GM04503 (cell line): ENCODE data around the gene CLEC4G.

Experiments used
- DNase-seq: peaks from one replicate; pipeline ENCODE4 v3.0.0-alpha.2; 2012; ENCODE audit warnings: low read depth

Gene CLEC4G

GRCh38 chr19:7729211-7729610 is 2.7 kb downstream of the CLEC4G start:
- no peak for DNase-seq

- no peak for DNase-seq
Observed at GRCh38 chr19:7725791-7726190, 6.1 kb downstream of the CLEC4G start.

GRCh38 chr19:7722231-7722651 is 9.7 kb downstream of the CLEC4G start:
- DNase-seq: no peak

DNA sequence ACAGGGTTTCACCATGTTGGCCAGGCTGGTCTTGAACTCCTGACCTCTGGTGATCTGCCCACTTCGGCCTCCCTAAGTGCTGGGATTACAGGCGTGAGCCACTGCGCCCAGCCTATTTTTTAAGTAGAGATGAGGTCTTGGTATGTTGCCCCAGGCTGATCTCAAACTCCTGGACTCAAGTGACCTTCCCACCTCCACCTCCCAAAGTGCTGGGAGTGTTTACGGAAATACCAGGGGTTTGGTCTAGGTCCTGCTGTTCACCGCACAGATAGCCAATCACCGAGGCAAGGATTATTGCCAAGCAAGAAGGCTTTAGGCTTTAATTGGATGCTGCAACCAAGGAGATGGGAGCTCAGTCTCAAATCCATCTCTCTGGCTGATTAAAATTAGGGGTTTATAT is 11.6 kb downstream of the CLEC4G start:
- no peak for DNase-seq

- no peak for DNase-seq
Observed at GRCh38 chr19:7718668-7719067, 13.2 kb downstream of the CLEC4G start.

DNA sequence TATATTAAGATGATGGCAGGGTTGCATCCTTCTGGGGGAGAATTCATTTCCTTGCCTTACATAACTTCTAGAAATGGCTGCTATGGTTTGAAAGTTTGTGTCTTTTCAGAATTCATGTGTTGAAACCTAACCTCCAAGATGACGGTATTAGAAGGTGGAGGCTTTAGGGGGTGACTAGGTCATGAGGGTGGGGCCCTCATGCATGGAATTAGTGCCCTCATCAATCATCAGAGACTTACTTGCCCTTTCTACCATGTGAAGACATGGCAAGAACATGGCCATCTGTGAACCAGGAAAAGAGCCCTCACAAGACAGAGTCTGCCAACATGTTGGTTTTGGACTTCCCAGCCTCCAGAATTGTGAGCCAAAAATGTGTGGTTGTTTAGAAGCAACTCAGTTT is 15.1 kb downstream of the CLEC4G start:
- no peak for DNase-seq

GRCh38 chr19:7715671-7716070 is 16.2 kb downstream of the CLEC4G start:
- no peak for DNase-seq

DNA sequence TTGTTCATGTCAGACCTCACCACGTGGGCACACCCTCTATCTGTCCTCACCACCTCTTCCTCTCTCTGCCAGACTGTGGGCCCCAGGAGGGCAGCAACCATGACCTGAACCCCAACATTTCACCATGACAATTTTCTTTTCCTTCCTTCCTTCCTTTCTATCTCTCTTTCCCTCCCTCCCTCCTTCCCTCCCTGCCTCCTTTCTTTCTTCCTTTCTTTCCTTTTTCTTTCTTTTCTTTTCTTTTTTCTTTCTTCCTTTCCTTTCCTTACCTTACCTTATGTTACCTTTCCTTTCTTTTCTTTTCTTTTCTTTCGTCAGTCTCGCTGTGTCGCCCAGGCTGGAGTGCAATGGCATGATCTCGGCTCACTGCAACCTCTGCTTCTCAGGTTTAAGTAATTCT is 21.3 kb downstream of the CLEC4G start:
- no peak for DNase-seq

GRCh38 chr19:7709932-7710460 is 21.9 kb downstream of the CLEC4G start:
- DNase-seq: no peak

GRCh38 chr19:7706955-7707456 is 24.9 kb downstream of the CLEC4G start:
- DNase-seq: no peak

- DNase-seq: no peak
Observed at GRCh38 chr19:7706188-7706954, 25.5 kb downstream of the CLEC4G start.

DNA sequence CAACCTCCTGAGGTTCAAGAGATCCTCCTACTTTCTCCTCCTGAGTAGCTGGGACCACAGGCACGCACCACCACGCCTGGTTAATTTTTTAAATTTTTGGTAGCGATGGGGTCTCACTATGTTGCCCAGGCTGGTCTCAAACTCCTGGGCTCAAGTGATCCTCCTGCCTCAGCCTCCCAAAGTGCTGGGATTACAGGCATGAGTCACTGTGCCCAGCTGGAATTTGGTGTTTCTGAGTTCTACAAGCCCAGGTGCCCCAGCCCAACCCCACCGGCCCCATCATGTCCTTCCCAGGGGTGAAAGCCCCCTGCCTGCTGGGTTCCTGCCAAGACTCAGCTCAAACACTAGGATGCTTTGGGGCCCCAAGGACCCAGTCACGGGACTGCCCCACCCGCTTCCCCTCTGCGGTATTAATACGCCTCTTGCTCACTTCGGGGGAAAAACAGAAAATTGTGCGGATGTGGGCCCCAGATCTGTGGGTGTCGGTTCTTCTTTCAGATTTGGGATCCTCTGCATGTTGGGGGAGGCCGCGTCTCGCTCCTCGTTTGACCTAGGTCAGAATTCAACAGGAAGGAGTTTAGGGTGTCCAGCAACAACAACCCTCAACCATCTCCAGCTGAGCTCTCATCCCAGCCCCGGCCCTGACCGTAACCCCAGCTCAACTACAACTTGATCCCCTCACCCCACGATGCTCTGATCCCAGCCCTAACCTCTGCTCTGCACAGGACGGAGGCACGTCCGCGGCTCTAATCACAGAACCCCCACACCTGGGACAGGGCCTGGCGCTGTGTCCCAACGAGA is 26.3 kb downstream of the CLEC4G start:
- no peak for DNase-seq

DNA sequence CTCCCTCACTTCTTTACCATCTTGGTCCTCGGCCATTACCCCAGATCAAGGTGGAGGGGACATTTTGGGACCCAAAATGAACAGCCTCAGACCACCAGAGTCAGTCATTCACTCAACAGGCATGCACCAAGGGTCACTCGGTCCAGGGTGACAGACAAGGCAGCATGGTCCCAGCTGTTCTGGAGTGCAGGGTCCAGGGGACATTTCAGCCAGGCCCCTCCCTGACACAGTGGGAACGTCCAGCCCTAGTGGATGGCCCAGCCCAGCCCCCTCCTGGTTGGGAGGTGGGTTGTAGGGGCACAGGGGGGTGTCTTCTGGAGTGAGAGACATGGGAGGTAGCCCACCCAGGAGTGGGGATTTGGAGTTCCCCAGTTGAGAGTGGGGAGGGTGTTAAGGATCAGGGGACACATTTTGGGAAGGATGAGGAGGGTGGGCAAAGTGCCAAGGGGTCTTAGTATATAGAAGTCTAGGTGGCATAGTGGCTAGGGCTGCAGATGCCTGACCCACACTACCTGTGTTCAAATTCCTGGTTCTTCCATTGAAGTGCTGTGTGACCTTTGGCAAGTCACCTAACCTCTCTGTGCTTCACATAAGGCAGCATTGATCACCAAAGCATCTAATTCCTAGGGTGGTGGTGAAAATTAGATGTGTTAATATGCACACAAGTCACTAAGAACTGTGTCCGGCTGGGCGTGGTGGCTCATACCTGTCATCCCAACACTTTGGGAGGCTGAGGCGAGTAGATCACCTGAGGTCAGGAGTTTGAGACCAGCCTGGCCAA is 27.4 kb downstream of the CLEC4G start:
- no peak for DNase-seq

GRCh38 chr19:7703332-7703731 is 28.6 kb downstream of the CLEC4G start:
- DNase-seq: no peak

DNA sequence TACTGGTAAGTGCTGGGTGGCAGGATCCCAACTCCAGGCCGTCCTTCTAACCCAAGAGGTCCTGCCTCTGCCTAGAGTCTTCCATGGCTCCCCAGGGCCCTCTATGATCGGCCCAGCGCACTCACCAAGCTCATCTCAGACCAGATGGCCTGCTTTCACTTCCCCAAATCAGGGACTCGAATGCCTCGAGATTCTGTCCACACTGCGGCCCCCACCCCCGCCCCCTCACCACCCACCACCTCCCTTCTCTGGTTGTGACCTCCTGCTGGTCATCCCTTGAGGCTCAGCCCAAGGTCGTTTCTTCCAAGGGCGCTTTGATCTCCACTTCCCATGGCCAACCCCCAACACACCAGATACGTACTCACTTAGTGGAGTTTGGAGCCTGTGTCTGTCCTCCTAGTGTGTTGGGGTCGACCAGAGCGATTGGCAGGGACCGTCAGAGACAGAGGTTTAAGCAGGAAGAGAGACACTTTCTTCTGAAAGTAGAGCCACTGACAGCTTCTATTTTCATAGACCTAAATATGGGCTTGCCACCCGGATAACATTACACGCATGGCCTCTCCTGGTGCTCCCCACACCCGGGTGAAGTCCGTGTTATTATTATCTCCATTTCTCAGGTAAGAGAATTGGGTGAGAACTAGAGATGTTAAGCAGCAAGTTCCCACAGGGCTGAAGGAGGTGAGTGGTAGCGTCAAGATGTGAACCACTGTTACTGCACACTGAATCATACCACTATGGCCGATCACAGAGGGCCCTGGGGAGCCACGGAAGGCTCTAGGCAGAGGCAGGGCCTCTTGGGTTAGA is 30.1 kb downstream of the CLEC4G start, which contains the start of gene FCER2:
Gene FCER2, minus strand, starts transcription at position 478 of the 804 bp plus-strand sequence. CDS start 2,371 bp downstream, outside the sequence.
- DNase-seq: no peak

GRCh38 chr19:7701049-7701653 is 30.8 kb downstream of the CLEC4G start:
- no peak for DNase-seq

DNA sequence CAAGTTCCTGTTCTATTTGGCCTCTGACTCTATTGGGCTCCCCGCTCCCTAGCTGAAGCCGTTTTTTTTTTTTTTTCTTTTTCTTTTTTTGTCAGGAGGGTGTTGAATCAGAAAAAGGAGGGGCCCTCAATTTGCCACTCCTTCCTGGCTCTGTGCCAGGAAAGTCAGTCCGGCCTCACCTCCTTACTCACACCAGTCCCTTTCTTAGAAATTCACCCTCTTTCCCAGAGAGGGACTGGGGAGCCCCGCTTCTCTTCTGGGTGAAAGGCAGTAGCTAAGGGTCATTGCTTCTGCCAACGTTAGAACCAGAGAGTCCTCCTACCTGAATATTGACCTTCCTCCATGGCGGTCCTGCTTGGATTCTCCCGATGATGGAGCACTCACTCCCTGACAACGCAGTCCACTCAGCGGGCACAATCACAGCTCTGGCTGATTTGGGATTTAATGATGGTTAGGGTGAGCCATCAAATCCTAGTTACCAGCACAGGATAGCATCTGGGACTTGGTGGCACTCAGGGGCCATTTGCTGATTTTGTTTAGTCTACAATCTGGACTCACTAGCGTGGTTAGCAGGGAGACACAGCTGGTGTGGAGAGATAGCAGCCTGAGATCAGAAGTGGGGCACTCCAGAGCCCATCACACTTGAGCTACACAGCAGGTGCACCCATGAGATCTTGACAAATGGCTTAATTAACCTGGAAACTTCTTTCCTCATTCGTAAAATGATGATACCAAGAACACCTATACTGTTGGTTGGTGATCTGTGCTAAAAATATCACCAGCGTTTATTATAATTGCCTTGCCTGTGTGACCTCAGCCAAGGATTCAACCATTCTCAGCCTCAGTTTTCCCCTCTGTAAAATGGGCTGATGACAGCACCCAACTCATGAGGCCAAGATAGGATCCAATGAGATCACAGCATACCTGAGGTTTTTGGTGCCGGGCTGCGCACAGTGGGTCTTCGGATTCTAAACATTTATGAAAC is 32.2 kb downstream of the CLEC4G start:
- no peak for DNase-seq

GRCh38 chr19:7699003-7699402 is 32.9 kb downstream of the CLEC4G start:
- DNase-seq: no peak

- no peak for DNase-seq
Observed at GRCh38 chr19:7698583-7698982, 33.3 kb downstream of the CLEC4G start.
